Measurements from ENCODE around the gene KRR1. TPM values are rescaled to one million over a fixed set of nuclear protein-coding genes. Genes with fewer than 3 reads are reported as not detected.
"Not testable (repeated sequence)": the region's sequence is repeated elsewhere in the genome, so short reads cannot be mapped to it uniquely, and the experiment has no call there.

KRR1 gene
- total RNA-seq, 6 experiments from 2014 or later = 14.1 to 25.3 (median 20.3) TPM

GRCh38 chr12:75525263-75525662 is 13.9 kb upstream of the KRR1 start:
- H3K36me3 ChIP-seq = no peaks in the 10 kb centered on the region
- no peaks in the 10 kb centered on the region for H3K9me3 ChIP-seq
- 28% methylated on average over 1 of the region's 1 CpG for WGBS (ENCODE audit: insufficient coverage, low coverage, low lambda C conversion rate, missing lambda C conversion rate)
- ATAC-seq (no peak), DNase-seq (no peak)
- H3K4me1 ChIP-seq = no peaks in the 10 kb centered on the region
- TF ChIP-seq POLR2A (IDR thresholded peaks at IDR 0.05) = no peak
- TF ChIP-seq CTCF (IDR thresholded peaks at IDR 0.05) = peak in 3 of 4 donors; percentile 6 to 30 (median 25)
- H3K4me3 ChIP-seq = no peak overlapping the region
- intact Hi-C loops (cut with DNase I) = loop anchor here (10.0 kb wide), 1 partner anchor 510 kb away; the partner anchor contains the start of gene PHLDA1 (in 2 of the 2)
- H3K27me3 ChIP-seq = no peaks in the 10 kb centered on the region
- no peak overlapping the region for H3K27ac ChIP-seq

- not testable (repeated sequence) for H3K27me3 ChIP-seq, H3K9me3 ChIP-seq, H3K27ac ChIP-seq, H3K4me3 ChIP-seq, H3K4me1 ChIP-seq, ATAC-seq, H3K36me3 ChIP-seq, DNase-seq
- intact Hi-C loops (cut with DNase I) = loop anchor here (10.0 kb wide), 1 partner anchor 513 kb away; the partner anchor contains the start of gene PHLDA1 (in 2 of the 2)
- WGBS (ENCODE audit: insufficient coverage, low coverage, low lambda C conversion rate, missing lambda C conversion rate) = 71% methylated on average over 5 of the region's 5 CpGs
Observed at GRCh38 chr12:75522124-75522523, 10.7 kb upstream of the KRR1 start.

- H3K27me3 ChIP-seq, H3K4me3 ChIP-seq, H3K9me3 ChIP-seq, ATAC-seq, DNase-seq, H3K36me3 ChIP-seq, H3K4me1 ChIP-seq, H3K27ac ChIP-seq: not testable (repeated sequence)
- intact Hi-C loops (cut with DNase I) = loop anchor here (10.0 kb wide), 1 partner anchor 514 kb away; the partner anchor contains the start of gene PHLDA1 (in 2 of the 2)
Observed at GRCh38 chr12:75521224-75521623, 9.8 kb upstream of the KRR1 start.

- H3K4me3 ChIP-seq = no peak overlapping the region
- 44% methylated on average over 4 of the region's 4 CpGs for WGBS (ENCODE audit: insufficient coverage, low coverage, low lambda C conversion rate, missing lambda C conversion rate)
- H3K4me1 ChIP-seq = peaks cover 0 to 20% (median 5%) of the 10 kb centered on the region in 4 donors
- H3K9me3 ChIP-seq = no peaks in the 10 kb centered on the region
- H3K36me3 ChIP-seq = peaks cover 0 to 21% (median 3%) of the 10 kb centered on the region in 4 donors
- TF ChIP-seq CTCF (IDR thresholded peaks at IDR 0.05) (no peak), POLR2A (IDR thresholded peaks at IDR 0.05) (no peak)
- no peaks in the 10 kb centered on the region for H3K27me3 ChIP-seq
- ATAC-seq = no peak
- DNase-seq = no peak
- no peak overlapping the region for H3K27ac ChIP-seq
- intact Hi-C loops (cut with DNase I) = loop anchor here in 1 of 2 donors (10.0 kb wide), 1 partner anchor 175 kb away; the partner anchor contains the start of genes CAPS2 and GLIPR1L1
Observed at GRCh38 chr12:75509621-75510020, 1.8 kb downstream of the KRR1 start.

- H3K27me3 ChIP-seq = no peaks in the 10 kb centered on the region
- 79% methylated on average over 2 of the region's 2 CpGs for WGBS (ENCODE audit: insufficient coverage, low coverage, low lambda C conversion rate, missing lambda C conversion rate)
- H3K4me3 ChIP-seq = no peak overlapping the region
- DNase-seq = no peak
- H3K36me3 ChIP-seq = peaks cover 0 to 24% (median 3%) of the 10 kb centered on the region in 4 donors
- H3K4me1 ChIP-seq = peaks cover 0 to 24% (median 8%) of the 10 kb centered on the region in 4 donors
- no peak for TF ChIP-seq POLR2A (IDR thresholded peaks at IDR 0.05)
- no peak for TF ChIP-seq CTCF (IDR thresholded peaks at IDR 0.05)
- ATAC-seq = no peak
- H3K27ac ChIP-seq = no peak overlapping the region
- no peaks in the 10 kb centered on the region for H3K9me3 ChIP-seq
- intact Hi-C loops (cut with DNase I) = loop anchor here in 1 of 2 donors (10.0 kb wide), 1 partner anchor 173 kb away; the partner anchor contains the start of genes CAPS2 and GLIPR1L1
Observed at GRCh38 chr12:75508159-75508558, 3.2 kb downstream of the KRR1 start.
